ENCODE measurements around the gene MCC. TPM values are rescaled to one million over a fixed set of nuclear protein-coding genes. Genes with fewer than 3 reads are reported as not detected.

Gene MCC
- total RNA-seq, 1 experiment from 2014 or later = 23.5 TPM

DNA sequence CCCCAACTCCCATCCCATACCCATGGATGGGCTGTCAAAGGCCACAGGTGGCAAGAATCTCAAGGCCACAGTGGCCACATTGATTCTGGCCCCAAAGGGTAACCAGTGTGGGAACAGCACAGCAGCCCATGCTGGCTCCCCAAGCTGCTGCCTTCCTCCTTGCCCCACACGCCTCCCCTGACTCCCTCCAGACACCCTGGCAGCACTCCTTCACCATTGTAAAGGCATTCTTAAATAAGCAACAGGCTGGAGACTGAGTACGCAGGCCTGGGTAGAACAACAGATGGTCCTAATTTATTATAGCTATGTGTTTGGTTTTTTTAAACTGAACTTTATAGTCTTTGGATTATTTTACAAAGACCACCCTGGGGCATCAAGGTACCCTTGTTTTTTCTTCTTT lies 212.3 kb downstream of the MCC start:
- H3K27me3 Mint-ChIP-seq (ENCODE audit: low read depth) = no peaks in the 10 kb centered on the region
- TF ChIP-seq, protein P1, sequence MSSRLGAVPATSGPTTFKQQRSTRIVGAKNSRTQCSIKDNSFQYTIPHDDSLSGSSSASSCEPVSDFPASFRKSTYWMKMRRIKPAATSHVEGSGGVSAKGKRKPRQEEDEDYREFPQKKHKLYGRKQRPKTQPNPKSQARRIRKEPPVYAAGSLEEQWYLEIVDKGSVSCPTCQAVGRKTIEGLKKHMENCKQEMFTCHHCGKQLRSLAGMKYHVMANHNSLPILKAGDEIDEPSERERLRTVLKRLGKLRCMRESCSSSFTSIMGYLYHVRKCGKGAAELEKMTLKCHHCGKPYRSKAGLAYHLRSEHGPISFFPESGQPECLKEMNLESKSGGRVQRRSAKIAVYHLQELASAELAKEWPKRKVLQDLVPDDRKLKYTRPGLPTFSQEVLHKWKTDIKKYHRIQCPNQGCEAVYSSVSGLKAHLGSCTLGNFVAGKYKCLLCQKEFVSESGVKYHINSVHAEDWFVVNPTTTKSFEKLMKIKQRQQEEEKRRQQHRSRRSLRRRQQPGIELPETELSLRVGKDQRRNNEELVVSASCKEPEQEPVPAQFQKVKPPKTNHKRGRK (CRISPR knock-in tag; IDR thresholded peaks at IDR 0.05; ENCODE audit: borderline replicate concordance) = no peak
- no peak for TF ChIP-seq SP1 (CRISPR knock-in tag; conservative IDR thresholded peaks at IDR 0.05)
- TF ChIP-seq ELF4 (CRISPR knock-in tag; IDR thresholded peaks at IDR 0.05; ENCODE audit: low read depth) = no peak
- TF ChIP-seq NFATC4 (CRISPR knock-in tag; IDR thresholded peaks at IDR 0.05) = no peak
- TF ChIP-seq CTCF (IDR thresholded peaks at IDR 0.05) = no peak
- TF ChIP-seq, protein P2, sequence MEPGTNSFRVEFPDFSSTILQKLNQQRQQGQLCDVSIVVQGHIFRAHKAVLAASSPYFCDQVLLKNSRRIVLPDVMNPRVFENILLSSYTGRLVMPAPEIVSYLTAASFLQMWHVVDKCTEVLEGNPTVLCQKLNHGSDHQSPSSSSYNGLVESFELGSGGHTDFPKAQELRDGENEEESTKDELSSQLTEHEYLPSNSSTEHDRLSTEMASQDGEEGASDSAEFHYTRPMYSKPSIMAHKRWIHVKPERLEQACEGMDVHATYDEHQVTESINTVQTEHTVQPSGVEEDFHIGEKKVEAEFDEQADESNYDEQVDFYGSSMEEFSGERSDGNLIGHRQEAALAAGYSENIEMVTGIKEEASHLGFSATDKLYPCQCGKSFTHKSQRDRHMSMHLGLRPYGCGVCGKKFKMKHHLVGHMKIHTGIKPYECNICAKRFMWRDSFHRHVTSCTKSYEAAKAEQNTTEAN (CRISPR knock-in tag; IDR thresholded peaks at IDR 0.05) = no peak
- TF ChIP-seq OVOL2 (CRISPR knock-in tag; IDR thresholded peaks at IDR 0.05; ENCODE audit: borderline replicate concordance) = no peak
- ChIA-PET POLR2A (interaction anchor here (1.4 kb wide), 1 partner anchor 18 kb away, joined by 8 read pairs; no protein-coding TSS in a partner anchor), CTCF (interaction anchor here (1.3 to 2.2 kb wide), 2 partner anchors 19 to 61 kb away, joined by 3 to 10 read pairs; no protein-coding TSS in a partner anchor)
- H3K9me3 Mint-ChIP-seq = no peaks in the 10 kb centered on the region
- H3K4me3 Mint-ChIP-seq = no peak overlapping the region
- H3K4me1 Mint-ChIP-seq = peaks cover 76% of the 10 kb centered on the region
- DNase-seq (ENCODE audit: low spot score) (peak; percentile 28), ATAC-seq (peak; percentile 66)
- peak overlapping the region; percentile 85 for H3K27ac Mint-ChIP-seq
- H3K36me3 Mint-ChIP-seq = no peaks in the 10 kb centered on the region

DNA sequence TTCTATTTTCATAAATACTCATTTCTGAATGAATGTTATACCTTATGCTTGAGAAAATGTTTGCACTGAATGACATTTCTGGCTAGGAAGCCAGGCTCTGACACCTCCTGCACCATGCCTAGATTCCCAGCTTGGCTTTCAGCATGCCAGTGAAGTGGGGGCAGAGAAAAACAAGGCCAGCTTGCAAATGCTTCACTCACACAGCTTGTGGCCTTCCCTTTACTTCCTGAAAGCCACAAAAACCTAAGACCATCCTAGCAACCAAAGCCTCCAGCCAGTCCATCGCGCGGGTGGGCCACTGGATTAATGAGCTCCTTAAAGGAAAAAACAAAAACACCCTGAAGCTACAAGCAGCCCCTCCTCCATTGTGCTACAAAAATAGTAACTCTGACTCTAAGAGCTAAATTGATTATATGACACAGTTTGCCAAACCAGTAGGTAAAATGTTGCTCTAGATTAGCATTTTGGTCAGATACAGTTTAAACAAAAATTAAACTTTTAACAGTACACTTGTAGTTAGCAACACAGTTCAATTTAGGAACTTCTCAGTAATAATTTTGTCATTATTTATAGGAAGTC lies 213.3 kb downstream of the MCC start:
- peak; percentile 37 for DNase-seq (ENCODE audit: low spot score)
- ChIA-PET POLR2A (interaction anchor here (0.6 to 1.4 kb wide), 3 partner anchors 11 to 37 kb away, joined by 3 to 8 read pairs (median 3); no protein-coding TSS in a partner anchor), CTCF (interaction anchor here (1.3 to 2.2 kb wide), 2 partner anchors 20 to 62 kb away, joined by 3 to 10 read pairs; no protein-coding TSS in a partner anchor)
- H3K4me1 Mint-ChIP-seq = peaks cover 81% of the 10 kb centered on the region
- no peaks in the 10 kb centered on the region for H3K9me3 Mint-ChIP-seq
- H3K27me3 Mint-ChIP-seq (ENCODE audit: low read depth) = no peaks in the 10 kb centered on the region
- peak overlapping the region; percentile 95 for H3K27ac Mint-ChIP-seq
- no peak overlapping the region for H3K4me3 Mint-ChIP-seq
- peak; percentile 84 for ATAC-seq
- no peaks in the 10 kb centered on the region for H3K36me3 Mint-ChIP-seq
- TF ChIP-seq TP53 (CRISPR knock-in tag; IDR thresholded peaks at IDR 0.05) (no peak), FOXP1 (CRISPR knock-in tag; IDR thresholded peaks at IDR 0.05; ENCODE audit: borderline replicate concordance) (no peak), CREB1 (CRISPR knock-in tag; IDR thresholded peaks at IDR 0.05) (no peak), ZNF423 (CRISPR knock-in tag; IDR thresholded peaks at IDR 0.05) (no peak), CBFB (CRISPR knock-in tag; IDR thresholded peaks at IDR 0.05; ENCODE audit: low read depth) (peak; percentile 55; the same call in 1 of the 2 replicates), AFF4 (CRISPR knock-in tag; IDR thresholded peaks at IDR 0.05; ENCODE audit: borderline replicate concordance) (no peak), FOXK1 (CRISPR knock-in tag; IDR thresholded peaks at IDR 0.05) (0 out of 2 replicates have a peak, but pooled peaks have one; percentile 28), NR2C2 (CRISPR knock-in tag; IDR thresholded peaks at IDR 0.05) (no peak), CTCF (IDR thresholded peaks at IDR 0.05) (no peak), FOXJ3 (CRISPR knock-in tag; IDR thresholded peaks at IDR 0.05; ENCODE audit: borderline replicate concordance) (no peak), STAT6 (CRISPR knock-in tag; conservative IDR thresholded peaks at IDR 0.05; ENCODE audit: low read depth) (no peak), EMX1 (CRISPR knock-in tag; IDR thresholded peaks at IDR 0.05) (no peak)
- TF ChIP-seq, protein P3, sequence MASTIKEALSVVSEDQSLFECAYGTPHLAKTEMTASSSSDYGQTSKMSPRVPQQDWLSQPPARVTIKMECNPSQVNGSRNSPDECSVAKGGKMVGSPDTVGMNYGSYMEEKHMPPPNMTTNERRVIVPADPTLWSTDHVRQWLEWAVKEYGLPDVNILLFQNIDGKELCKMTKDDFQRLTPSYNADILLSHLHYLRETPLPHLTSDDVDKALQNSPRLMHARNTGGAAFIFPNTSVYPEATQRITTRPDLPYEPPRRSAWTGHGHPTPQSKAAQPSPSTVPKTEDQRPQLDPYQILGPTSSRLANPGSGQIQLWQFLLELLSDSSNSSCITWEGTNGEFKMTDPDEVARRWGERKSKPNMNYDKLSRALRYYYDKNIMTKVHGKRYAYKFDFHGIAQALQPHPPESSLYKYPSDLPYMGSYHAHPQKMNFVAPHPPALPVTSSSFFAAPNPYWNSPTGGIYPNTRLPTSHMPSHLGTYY (CRISPR knock-in tag; IDR thresholded peaks at IDR 0.05) = no peak
